KBM-7 (cell line): ENCODE measurements around the gene SOCS6.

Source experiments
- DNase-seq: peaks from one replicate; pipeline ENCODE4 v3.0.0-alpha.2; 2015
- in situ Hi-C: fragments of 300-500 bp; cut with MboI; formaldehyde crosslinking; loops from 2 replicates; pipeline ENCODE4 v1.14.3; 2020; ENCODE audit warnings: low sequenced_read_pairs, low pct_unique_long_range_greater_than_20kb, mixed read lengths

Gene SOCS6

GRCh38 chr18:70376137-70376913, 87.5 kb downstream of the SOCS6 start:
- DNase-seq, result no peak
- in situ Hi-C loops, result no loop called here

GRCh38 chr18:70376914-70377258, 88.0 kb downstream of the SOCS6 start:
- in situ Hi-C loops, result no loop called here
- no peak for DNase-seq

GRCh38 chr18:70377317-70377799, 88.5 kb downstream of the SOCS6 start:
- in situ Hi-C loops, result no loop called here
- no peak for DNase-seq

GRCh38 chr18:70377857-70378701, 89.2 kb downstream of the SOCS6 start:
- no peak for DNase-seq
- in situ Hi-C loops, result no loop called here
